Left kidney (tissue), 2 donors: ENCODE results near the gene CPSF4. TPM values are rescaled to one million over a fixed set of nuclear protein-coding genes. Genes with fewer than 3 reads are reported as not detected.

Experiments used
- DNase-seq: peaks from one replicate; pipeline ENCODE4 v3.0.0-alpha.2; 2013
- polyA plus RNA-seq: library from polyadenylated mRNA; unstranded; fragments of 120-200 nt; gene quantifications from one replicate; pipeline ENCODE4 v1.2.1, GENCODE V29; 2013; ENCODE audit not compliant: insufficient read length

The CPSF4 gene
- polyA plus RNA-seq, 1 donor, result 41.8 TPM

GRCh38 chr7:99446096-99446495, 7.4 kb downstream of the CPSF4 start:
- no peak for DNase-seq

GRCh38 chr7:99447943-99448342, 9.2 kb downstream of the CPSF4 start:
- no peak for DNase-seq

GRCh38 chr7:99448855-99449254, 10.1 kb downstream of the CPSF4 start:
- DNase-seq, result no peak

GRCh38 chr7:99449326-99449725, 10.6 kb downstream of the CPSF4 start:
- no peak for DNase-seq

GRCh38 chr7:99451936-99452335, 13.2 kb downstream of the CPSF4 start:
- no peak for DNase-seq

- no peak for DNase-seq
Observed at GRCh38 chr7:99452541-99452940, 13.8 kb downstream of the CPSF4 start.

GRCh38 chr7:99453105-99453504, 14.4 kb downstream of the CPSF4 start:
- DNase-seq, result no peak

GRCh38 chr7:99455874-99456273, 17.1 kb downstream of the CPSF4 start:
- DNase-seq, result no peak

- DNase-seq, result no peak
Observed at GRCh38 chr7:99456288-99456687, 17.5 kb downstream of the CPSF4 start.

GRCh38 chr7:99457050-99457649, 18.4 kb downstream of the CPSF4 start:
- no peak for DNase-seq

- DNase-seq, result no peak
Observed at GRCh38 chr7:99457650-99458493, 19.1 kb downstream of the CPSF4 start.

- DNase-seq, result no peak
Observed at GRCh38 chr7:99459087-99459486, 20.3 kb downstream of the CPSF4 start.

GRCh38 chr7:99460651-99461050, 21.9 kb downstream of the CPSF4 start:
- DNase-seq, result no peak

GRCh38 chr7:99461221-99461620, 22.5 kb downstream of the CPSF4 start:
- no peak for DNase-seq

- DNase-seq, result no peak
Observed at GRCh38 chr7:99465421-99465768, 26.7 kb downstream of the CPSF4 start.

GRCh38 chr7:99468336-99468918, 29.7 kb downstream of the CPSF4 start:
- no peak for DNase-seq

GRCh38 chr7:99469381-99470065, 30.8 kb downstream of the CPSF4 start:
- DNase-seq, result no peak

- peak; percentile 96 for DNase-seq
Observed at GRCh38 chr7:99472561-99473314, 34.0 kb downstream of the CPSF4 start, which contains the start of gene ZNF789. ZNF789 (plus strand) TSS chr7:99472890; CDS start chr7:99476457, 3,567 bp downstream.

- peak; percentile 31 for DNase-seq
Observed at GRCh38 chr7:99473315-99473596, 34.5 kb downstream of the CPSF4 start.

GRCh38 chr7:99476107-99476506, 37.4 kb downstream of the CPSF4 start:
- DNase-seq, result no peak

GRCh38 chr7:99478464-99479440, 40.0 kb downstream of the CPSF4 start:
- DNase-seq, result no peak
